Prostate gland (tissue), 2 donors: Measurements from ENCODE around the gene VSIG10.
"Not testable (repeated sequence)": the region's sequence is repeated elsewhere in the genome, so short reads cannot be mapped to it uniquely, and the experiment has no call there.

Source experiments
- POLR2A ChIP-seq: fragments of 450-650 bp; IDR thresholded peaks from one replicate; pipeline ENCODE4 v1.6.1; 2016; ENCODE audit warnings: antibody characterized with exemption, mild to moderate bottlenecking
- POLR2AphosphoS5 ChIP-seq: sonication (generic); formaldehyde crosslinking; IDR thresholded peaks from one replicate; pipeline ENCODE4 v1.6.1; 2017; ENCODE audit warnings: antibody characterized with exemption
- TF ChIP-seq, protein P1 (sequence below), 4 experiments: fragments of 200-600 bp in 2 of 4; fragments of 450-650 bp in 2 of 4; sonication (generic) in 2 of 4; IDR thresholded peaks; 1 replicate in 3 of 4; 2 replicates in 1 of 4; pipeline ENCODE4 v1.5.1; 2016 to 2019; ENCODE audit warnings: antibody characterized with exemption in 4 of 4, mild to moderate bottlenecking in 2 of 4, moderate library complexity in 2 of 4

- TF ChIP-seq, protein P1, sequence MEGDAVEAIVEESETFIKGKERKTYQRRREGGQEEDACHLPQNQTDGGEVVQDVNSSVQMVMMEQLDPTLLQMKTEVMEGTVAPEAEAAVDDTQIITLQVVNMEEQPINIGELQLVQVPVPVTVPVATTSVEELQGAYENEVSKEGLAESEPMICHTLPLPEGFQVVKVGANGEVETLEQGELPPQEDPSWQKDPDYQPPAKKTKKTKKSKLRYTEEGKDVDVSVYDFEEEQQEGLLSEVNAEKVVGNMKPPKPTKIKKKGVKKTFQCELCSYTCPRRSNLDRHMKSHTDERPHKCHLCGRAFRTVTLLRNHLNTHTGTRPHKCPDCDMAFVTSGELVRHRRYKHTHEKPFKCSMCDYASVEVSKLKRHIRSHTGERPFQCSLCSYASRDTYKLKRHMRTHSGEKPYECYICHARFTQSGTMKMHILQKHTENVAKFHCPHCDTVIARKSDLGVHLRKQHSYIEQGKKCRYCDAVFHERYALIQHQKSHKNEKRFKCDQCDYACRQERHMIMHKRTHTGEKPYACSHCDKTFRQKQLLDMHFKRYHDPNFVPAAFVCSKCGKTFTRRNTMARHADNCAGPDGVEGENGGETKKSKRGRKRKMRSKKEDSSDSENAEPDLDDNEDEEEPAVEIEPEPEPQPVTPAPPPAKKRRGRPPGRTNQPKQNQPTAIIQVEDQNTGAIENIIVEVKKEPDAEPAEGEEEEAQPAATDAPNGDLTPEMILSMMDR (IDR thresholded peaks at IDR 0.05): not testable (repeated sequence)
- not testable (repeated sequence) for TF ChIP-seq POLR2A, POLR2AphosphoS5
Observed at GRCh38 chr12:118022097-118022727, 81.6 kb downstream of the VSIG10 start.
